HG02610 (cell line): ENCODE data around the gene SLC44A3.
A peak's percentile ranks its signal among the peaks of the same experiment; 100 is the strongest.
"Not testable (repeated sequence)": the region's sequence is repeated elsewhere in the genome, so short reads cannot be mapped to it uniquely, and the experiment has no call there.

ENCODE experiments used
- ATAC-seq: cut with Tn5 transposase; IDR thresholded peaks from one replicate; pipeline ENCODE4 v1.9.1; 2021; ENCODE audit warnings: mild to moderate bottlenecking, moderate library complexity; ENCODE audit not compliant: unreplicated experiment

Gene SLC44A3

DNA sequence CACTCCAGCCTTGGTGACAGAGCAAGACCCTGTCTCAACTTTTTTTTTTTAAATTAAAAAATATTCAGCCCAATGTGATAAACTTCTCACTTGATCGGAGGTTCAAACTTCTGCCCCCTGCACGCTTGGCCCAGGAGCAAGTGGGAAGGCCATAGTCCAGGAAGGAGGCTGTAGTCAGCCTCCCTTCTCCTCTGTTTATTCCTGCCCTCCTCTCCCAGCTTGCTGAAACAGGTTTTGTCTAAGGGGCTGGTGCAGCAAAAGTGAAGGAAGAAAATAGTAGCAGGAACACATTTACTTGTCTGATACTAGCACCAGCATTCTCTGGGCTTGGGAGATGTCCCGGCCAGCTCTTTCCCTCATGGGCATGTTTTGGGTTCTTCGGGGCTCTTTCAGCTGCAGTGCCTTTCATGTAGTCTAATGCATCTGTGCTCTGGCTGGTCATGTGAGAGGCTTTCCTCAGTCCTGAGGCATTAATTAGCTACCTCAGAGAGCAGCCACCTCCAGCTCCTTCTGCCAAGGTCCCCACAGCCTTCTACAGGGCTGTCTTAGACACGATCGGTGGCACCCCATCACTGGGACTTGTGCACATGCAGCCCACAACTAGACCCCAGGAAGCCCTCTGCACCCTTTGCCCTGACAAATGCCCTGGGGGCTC lies 12.9 kb downstream of the SLC44A3 start:
- ATAC-seq: no peak

DNA sequence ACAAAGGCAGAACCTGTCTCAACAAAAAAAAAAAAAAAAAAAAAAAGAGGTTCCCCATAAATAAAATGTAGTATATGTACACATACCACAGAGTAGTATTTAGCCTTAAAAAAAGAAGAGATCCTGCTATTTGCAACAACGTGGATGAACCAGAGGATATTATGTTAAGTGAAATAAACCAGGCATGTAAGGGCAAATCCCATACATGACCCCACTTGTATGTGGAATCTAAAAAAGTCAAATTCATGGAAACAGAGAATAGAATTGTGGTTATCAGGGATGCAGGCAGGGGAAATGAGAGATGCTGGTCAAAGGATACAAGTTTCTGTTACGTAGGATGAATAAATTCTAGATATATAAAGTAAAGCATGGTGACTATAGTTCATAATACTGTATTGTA lies 16.7 kb downstream of the SLC44A3 start:
- ATAC-seq: no peak

DNA sequence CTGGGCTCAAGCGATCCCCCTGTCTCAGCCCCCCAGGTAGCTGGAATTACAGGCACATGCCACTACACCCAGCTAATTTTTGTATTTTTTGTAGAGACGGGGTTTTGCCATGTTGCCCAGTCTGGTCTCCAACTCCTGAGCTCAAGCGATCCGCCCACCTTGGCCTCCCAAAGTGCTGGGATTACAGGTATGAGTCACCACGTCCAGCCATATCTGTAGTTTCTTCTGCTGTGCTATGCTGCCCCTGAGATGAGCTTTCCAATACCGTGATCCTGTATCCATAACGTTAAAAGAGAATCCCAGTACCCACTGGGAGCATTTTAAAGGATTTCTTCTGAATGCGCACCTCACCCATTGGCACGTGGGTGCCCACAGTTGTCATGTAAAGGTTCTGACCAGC lies 20.2 kb downstream of the SLC44A3 start:
- not testable (repeated sequence) for ATAC-seq

DNA sequence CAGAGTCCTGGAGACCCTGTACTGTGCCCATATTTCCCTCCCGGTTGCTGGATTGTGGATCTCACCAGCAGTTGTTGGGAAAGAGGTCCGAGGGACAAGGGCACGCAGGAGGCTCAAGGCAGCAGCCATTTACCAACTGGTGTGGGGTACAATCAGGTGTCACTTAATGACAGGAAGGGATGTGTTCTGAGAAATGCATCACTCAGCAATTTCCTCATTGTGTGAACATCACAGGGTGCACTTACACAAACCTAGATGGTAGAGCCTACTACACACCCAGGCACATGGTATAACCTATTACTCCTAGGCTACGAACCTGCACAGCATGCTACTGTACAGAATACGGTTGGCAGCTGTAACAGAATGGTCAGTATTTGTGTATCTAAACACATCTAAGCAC lies 20.7 kb downstream of the SLC44A3 start:
- no peak for ATAC-seq

DNA sequence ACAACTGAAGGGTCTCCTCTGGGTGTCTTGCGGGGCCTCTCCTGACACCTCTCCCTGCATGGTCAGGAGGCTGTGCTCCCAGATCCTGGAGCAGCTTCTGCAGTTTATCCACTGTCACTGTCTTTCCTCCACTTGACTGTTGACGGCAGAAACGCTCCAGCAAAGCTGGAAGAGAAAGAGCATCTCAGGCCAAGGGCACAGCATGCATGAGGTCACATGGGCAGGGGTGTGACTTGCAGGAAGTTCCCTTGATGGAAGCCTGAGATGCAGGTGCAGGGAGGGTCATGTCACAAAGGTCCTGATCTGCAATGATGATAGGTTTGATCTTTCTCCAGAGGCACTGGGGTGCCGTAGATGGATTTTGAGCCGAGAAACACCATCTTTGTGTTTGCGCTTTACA lies 23.3 kb downstream of the SLC44A3 start:
- no peak for ATAC-seq

DNA sequence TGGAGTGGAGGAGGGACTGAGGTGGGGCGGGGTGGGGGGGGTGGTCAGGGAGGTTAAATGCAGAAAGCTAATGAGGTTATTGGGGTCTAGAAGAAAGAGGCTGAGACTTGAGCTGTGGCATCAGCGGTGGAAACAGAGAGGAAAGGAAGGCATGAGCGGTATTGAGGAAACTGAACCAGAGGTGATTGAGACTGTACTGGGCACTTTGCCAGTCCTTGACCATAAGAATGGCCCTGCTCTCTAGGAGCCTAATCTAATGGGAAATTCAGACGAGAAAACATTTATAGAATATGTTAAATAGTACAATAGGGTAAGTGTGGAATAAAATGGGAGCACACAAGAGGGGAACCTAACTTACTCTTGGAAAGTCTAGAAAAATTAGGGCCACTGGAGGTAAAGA lies 23.7 kb downstream of the SLC44A3 start:
- ATAC-seq: no peak

DNA sequence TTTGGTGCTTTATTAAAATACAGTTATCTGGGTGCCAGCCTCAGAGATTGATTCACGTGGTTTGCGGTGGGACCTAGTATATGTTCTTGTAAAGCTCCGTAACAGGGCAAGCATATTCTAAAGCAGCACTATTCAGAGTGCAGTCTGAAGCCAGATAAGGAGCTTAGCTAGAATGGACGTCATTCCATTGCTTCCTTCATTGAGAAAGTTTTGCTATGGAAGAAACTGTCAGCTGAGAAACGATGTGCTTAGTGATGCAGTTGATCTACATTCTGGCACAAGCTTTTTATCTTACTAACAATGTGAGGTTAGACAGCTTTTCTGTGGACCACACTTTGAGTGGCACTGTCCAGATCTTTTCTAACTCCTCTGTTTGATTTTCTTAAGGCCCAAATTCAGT lies 26.2 kb downstream of the SLC44A3 start:
- ATAC-seq: no peak

DNA sequence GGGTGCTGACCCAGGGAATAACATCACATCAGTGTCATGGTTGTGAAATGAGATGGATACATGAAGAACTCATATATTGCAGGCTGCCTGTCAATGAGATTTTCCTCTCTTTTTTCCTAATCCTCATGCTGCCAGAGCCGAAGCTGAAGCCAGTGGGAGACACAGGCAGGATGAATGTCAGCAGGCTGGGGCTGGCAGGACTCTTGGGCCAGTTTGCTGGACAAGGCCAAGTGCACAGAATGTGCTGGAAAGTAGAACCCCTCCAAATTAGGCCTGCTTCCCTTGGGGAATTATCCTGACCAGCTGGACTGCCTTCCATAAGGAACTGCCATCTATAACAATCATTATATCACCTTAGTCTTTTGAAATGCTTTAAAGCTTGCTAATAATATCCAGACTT lies 31.4 kb downstream of the SLC44A3 start:
- no peak for ATAC-seq

DNA sequence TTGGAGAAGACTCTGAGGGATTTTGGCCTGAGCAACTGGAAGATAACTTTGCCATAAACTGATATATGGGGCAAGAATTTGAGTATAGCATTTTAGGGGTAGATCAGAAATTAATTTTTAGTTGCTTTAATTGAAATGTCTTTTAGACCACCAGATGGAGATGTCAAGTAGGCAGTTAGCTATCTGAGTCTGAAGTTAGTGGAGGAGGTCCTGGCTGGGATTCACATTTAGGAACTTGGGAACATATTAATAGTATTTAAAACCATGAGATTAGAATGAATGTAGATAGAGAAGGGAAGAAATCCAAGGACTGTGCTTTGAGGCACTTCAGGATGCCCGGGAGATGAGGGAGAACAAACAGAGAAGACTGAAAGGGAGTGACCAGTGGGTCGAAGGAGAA lies 32.6 kb downstream of the SLC44A3 start:
- ATAC-seq: no peak

DNA sequence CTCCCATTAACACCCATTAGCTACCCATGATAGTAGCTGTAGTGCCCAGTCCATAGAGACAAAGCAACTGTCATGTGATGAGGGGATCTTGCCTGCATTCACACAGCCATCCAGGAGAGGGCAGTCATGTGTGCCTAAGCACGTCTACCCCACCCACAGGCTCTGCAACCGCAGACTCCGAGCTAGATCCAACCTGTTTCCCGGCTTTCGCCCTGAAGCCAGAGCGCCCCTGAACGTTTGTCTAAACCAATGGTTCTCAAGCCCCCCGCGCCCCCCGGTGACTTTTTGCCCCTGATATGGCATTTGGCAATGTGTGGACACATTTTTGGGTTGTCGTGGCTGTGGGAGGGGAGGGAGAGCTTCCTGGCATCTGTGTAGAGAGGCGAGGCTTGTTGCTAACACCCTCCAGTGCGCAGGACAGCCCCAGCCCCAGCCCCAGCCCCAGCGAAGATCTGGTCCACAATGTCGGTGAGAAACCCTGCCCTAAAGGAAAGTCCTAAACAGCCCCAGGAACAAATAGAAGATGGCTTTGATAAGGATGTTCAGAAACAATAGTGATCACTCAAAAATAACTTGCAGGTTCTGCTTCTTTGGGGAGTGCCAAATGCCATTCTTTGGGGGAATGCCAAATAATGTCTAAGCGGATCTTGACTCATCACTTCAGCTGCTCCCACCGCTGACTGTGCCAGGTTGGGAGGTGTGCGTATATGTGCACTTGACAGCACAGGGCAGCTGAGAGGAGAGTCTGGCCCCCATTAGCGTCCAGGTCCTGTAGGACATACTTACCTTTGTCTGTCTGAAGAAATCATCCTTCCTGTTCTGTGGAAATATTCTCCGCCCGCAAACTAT lies 34.5 kb downstream of the SLC44A3 start:
- peak; percentile 98 for ATAC-seq

DNA sequence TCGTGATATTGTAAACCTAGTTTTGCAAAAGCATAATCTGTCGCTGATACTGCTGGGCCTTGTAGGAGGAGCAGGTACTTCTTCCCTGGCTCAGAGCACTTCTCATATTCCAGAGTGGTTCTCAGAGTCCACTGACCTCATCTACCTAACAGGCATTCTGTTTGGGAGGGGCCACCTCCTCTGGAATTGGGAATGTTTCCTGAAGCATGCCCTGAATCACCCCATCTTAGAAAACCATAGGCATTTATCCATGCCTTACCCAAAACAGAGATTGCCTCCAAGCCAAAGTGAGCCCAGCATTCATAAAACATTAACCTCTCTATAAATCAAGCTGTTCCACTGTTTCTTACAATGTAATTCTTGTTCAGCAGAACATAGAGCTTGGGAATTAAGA lies 35.1 kb downstream of the SLC44A3 start:
- ATAC-seq: no peak

DNA sequence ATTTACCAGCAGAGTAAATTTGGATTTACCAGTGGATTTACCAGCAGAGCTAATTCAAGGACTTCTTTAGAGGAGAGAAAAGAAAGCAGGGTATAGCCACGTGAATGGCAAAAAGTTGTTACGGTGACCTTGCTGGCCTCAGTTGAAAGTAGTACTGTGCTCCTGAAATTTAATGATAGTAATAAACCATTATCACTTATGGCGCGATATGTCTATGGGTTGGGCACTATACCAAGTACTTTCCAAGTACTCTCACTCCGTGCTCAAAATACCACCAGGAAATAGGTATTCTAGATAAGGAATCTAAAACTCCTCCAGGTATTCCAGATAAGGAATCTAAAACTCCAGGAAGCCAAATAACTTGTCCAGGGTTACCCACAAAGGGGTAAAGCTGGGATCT lies 35.8 kb downstream of the SLC44A3 start:
- ATAC-seq: no peak

DNA sequence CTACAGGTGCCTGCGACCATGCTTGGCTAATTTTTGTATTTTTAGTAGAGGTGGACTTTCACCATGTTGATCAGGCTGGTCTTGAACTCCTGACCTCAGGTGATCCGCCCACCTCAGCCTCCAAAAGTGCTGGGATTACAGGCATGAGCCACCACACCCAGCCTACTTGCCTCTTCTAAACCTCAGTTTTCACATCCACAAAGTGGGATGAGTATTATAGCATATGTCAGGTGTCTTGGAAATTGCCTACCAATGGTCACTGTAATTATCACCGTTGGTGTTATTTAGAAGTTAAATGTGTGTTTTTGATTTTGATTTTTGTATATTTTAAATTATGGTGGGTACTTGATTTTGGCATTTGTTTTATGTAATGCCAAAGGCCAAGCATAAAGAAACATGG lies 36.7 kb downstream of the SLC44A3 start:
- no peak for ATAC-seq

DNA sequence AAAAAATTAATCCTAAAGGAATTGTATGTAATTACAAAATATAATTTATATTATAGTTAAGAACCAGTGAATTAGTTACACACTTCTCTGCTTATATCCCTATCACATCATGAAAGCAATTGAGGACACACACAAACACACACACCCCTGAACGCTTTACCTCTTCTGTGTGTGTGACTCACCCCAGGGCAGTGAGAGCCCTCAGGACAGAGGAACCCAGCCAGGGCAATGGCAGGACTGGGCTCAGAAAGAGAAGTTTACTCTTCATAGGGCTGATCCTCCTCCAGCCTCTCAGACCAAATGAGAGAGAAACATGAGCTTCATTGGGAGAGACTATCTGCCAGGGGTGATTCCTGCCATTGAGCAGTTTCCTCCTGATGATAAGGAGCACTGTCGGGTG lies 38.1 kb downstream of the SLC44A3 start:
- no peak for ATAC-seq

DNA sequence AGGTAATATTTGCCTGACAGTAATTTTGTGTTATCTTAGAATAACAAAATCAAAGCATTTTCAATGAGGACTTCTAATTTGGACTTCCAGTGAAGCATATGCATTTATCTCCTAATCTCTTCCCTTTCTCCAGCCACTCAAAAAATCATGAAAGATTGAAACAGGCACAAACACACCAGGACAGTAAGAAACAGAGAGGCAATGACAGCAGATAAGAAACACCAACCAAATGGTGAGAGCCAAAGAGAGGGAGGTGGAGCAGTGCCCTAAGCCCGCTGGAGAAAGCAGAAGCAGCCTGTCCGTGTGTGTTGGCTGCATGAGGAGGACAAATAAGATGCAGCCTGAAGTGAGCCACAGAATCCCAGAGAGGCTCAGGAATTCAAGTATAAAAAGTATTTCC lies 39.0 kb downstream of the SLC44A3 start:
- no peak for ATAC-seq

DNA sequence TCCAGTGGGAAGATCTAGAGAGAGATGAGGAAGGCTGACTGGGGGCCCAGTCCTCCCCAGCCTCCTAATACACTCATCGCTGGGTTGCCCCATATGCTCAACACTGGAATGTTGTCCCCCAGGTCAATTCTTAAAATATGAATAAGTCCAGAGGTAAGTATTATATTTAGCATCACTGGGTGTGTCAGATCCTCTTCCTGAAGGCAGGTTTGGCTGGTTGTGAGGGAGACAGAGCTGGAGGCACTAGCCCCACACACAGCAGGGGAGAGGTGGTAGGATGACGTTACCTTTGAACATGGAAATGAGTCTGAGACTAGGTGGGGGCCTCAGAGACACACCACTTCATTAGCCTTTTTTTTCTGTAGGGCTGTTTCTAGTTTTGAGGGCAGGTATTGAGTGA lies 42.6 kb downstream of the SLC44A3 start:
- no peak for ATAC-seq

DNA sequence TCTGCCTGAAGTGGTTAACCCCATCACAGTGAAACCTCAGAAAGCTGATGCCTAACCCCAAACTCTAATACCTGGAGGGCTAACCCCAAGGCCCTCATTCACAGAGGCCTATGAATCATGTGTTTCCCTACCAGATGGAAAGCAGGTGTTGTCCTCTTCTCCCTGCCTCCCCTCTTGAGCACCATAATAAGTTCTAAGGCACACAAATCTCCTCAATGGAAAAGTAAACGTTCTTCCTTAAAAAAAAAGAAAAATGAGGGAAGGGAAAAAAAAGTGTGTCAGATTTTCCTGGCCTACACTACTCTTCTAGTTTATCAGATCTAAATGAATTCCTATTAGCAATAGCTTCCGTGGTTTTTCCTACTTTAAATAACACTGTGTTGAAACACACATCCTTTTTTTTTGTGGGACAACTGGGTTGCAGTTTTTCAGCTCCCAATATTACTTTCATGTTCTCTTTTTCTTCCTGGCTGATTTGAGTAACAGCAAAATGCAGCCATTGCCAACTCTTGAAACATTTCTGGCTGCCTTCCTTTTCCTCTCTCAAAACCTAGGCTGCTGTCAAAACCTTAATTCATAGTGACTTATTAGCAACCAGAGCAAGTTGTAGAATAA lies 43.2 kb downstream of the SLC44A3 start:
- ATAC-seq: no peak

DNA sequence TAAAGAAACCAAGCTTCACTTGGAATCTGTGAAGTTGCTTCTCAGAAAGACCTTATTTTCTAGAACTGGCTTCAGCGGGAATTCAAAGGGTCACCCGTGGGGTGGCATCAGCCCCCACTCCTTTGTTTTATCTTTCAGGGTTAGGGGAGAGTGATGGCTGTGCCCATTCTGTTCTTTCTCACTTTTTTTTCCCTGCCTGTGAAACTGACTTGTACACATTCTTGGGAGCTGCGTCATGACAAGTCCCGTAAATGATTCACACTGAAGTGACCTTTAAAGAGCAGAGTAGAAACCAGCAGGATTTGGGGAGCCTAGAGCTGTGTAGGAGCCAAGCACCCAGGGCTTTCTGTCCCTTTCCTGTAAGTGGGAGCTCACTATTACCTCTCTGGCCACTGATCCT lies 43.8 kb downstream of the SLC44A3 start:
- no peak for ATAC-seq

DNA sequence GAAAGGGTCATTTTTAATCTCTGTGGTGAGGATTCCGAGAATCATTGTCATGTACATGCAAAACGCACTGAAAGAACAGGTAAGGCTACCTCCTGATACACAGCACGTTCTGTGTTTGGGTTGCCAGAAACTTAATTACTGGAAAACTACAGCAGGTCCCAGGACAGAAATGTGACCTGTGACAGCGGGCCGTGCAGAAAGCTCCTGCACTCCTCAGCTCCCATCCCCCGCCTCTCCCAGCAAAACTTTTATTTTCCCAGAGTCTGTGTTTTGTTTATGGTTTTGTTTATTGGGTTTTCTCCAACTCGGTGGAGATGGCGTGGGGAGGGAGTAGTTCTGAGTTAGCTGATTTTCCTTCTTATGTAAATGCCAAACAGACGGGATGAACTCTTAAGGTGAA lies 44.7 kb downstream of the SLC44A3 start:
- ATAC-seq: no peak

DNA sequence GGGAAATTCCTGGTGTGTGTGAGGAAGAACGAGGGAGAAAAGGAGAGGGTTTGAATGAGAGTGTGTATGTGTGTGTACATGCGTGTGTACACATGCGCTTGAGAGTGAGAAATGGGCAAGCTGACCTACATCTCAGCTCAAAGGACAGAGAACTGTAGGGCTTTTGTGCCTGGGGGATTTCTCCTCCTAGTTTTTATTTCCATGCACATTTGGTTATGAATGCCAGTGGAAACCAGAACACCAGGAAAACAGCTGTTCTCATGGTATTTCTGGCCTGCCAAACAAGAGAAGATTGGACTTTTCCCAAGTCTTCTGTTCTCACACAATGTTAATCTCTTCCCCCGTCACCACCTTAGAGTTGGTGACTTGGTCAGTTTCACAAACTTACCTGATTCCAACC lies 45.2 kb downstream of the SLC44A3 start:
- no peak for ATAC-seq

DNA sequence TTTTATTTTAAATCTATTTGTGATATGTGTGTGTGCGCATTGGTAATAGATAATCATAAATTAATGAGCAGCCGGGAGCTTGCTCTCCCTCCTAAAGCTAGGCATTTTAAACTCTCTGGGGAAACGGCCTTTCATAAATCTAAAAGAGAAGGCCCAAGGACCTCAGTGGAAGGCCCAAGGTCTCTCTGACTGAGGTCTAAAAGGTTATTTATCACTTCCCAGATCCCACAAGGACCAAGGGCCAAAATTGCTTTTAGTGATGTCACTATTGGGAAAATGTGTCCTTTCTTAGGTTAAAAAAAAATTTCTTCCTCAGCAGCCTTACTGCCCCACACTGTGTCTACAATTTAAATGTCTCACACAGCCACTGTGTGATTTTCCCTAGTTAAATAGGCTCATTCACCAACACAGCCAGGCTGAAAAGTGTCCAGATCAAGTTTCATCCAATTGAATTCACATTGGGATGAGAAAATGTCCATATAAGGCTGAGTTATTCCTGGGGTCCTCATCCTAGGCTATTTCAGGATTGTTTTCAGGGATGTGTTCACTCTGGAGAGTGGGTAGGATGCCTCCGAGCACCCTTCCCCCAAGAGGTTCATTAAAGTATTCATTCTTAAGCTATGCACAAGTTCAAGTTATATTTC lies 46.1 kb downstream of the SLC44A3 start:
- ATAC-seq: no peak

DNA sequence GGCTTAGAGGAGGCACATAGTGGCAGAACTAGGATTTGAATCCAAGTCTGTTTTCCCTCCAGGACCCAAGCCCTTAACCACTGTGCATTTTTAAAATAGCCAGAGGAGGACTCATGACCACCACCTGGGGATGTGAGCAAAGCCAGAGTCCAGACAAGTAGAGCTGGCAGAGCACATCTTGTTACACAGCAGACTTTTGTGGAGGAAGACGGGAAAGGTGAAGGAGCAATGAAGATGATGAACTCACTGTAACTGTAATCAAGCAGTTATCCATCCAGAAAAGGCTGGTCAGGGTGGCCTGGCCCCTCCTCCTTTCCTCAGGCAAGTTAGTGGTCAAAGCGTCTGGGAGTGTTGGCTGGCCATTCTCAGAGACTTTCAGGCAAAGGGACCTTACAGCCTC lies 50.9 kb downstream of the SLC44A3 start:
- no peak for ATAC-seq
